Neutrophil (primary cell): ENCODE results near the gene GPA33.

Experiments
- H3K27ac ChIP-seq: fragments of 200-600 bp; sonication (generic); 2 replicates; pipeline ENCODE4 v1.5.1; 2016; ENCODE audit warnings: mild to moderate bottlenecking, moderate library complexity
- H3K27me3 ChIP-seq: fragments of 200-600 bp; sonication (generic); 2 replicates; pipeline ENCODE4 v1.6.0; 2016; ENCODE audit warnings: mild to moderate bottlenecking
- H3K36me3 ChIP-seq: fragments of 200-600 bp; sonication (generic); 2 replicates; pipeline ENCODE4 v1.5.1; 2017
- H3K4me1 ChIP-seq, 2 experiments: fragments of 200-600 bp in 1 of 2; sonication (generic) in 1 of 2; 1 replicate in 1 of 2; 2 replicates in 1 of 2; pipeline versions ENCODE4 v1.5.1 to v1.6.1; 2013 to 2016; ENCODE audit warnings: low read depth in 1 of 2, low read length in 1 of 2, mild to moderate bottlenecking in 1 of 2, moderate library complexity in 1 of 2; ENCODE audit not compliant: control insufficient read depth in 1 of 2, insufficient read depth in 1 of 2
- H3K4me3 ChIP-seq, 2 experiments: fragments of 200-600 bp in 1 of 2; sonication (generic) in 1 of 2; 1 replicate in 1 of 2; 2 replicates in 1 of 2; pipeline ENCODE4 v1.5.1; 2013 to 2016; ENCODE audit warnings: low read depth in 1 of 2, low read length in 1 of 2, mild to moderate bottlenecking in 1 of 2, moderate library complexity in 1 of 2
- H3K9me3 ChIP-seq: fragments of 200-600 bp; sonication (generic); 2 replicates; pipeline ENCODE4 v1.5.1; 2016
- TF ChIP-seq, protein P1 (sequence below): fragments of 200-600 bp; sonication (generic); IDR thresholded peaks from 2 replicates; pipeline ENCODE4 v1.5.1; 2016; ENCODE audit warnings: antibody characterized with exemption

The GPA33 gene, protein sequence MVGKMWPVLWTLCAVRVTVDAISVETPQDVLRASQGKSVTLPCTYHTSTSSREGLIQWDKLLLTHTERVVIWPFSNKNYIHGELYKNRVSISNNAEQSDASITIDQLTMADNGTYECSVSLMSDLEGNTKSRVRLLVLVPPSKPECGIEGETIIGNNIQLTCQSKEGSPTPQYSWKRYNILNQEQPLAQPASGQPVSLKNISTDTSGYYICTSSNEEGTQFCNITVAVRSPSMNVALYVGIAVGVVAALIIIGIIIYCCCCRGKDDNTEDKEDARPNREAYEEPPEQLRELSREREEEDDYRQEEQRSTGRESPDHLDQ

DNA sequence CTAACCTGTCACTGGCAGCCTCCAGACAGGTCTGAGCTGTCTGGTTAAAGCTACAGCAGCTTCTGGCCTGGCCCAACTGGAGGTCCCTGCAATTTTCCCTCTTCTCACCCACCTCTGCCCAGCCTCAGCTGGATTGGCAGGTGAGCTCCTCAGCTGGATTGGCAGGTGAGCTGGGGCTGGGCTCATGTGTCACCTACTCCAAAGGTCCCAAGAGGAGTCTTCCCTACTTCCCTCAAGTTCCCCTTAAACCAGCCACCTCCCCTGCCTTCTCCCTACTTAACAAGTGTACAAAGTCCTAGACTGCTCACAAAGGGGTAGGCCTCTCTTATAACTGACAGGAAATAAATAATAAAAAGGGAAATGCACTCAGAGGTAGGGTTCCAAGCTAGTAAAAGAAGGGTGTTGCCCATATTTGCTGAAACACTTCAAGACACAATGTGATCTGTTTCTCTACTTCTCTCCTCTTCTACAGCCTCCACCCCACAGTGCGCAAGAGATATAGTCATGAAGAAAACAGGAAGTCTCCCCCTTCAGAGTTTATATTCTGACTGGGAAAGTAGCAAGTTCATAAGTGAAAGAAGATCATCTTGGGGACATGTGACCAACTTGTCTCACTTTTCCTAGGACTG is at the start of gene GPA33:
Gene GPA33 (minus strand): TSS at position 64 of the 629 bp plus-strand sequence. CDS start 90 bp downstream, outside the sequence.
- Histone ChIP-seq H3K27me3 (no peaks in the 10 kb centered on the region), H3K27ac (no peak within 1 kb of the TSS), H3K9me3 (no peaks in the 10 kb centered on the region), H3K36me3 (no peaks in the 10 kb centered on the region), H3K4me3 (no peak within 1 kb of the TSS), H3K4me1 (no peaks in the 10 kb centered on the region)
- TF ChIP-seq, protein P1, sequence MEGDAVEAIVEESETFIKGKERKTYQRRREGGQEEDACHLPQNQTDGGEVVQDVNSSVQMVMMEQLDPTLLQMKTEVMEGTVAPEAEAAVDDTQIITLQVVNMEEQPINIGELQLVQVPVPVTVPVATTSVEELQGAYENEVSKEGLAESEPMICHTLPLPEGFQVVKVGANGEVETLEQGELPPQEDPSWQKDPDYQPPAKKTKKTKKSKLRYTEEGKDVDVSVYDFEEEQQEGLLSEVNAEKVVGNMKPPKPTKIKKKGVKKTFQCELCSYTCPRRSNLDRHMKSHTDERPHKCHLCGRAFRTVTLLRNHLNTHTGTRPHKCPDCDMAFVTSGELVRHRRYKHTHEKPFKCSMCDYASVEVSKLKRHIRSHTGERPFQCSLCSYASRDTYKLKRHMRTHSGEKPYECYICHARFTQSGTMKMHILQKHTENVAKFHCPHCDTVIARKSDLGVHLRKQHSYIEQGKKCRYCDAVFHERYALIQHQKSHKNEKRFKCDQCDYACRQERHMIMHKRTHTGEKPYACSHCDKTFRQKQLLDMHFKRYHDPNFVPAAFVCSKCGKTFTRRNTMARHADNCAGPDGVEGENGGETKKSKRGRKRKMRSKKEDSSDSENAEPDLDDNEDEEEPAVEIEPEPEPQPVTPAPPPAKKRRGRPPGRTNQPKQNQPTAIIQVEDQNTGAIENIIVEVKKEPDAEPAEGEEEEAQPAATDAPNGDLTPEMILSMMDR: no peak

DNA sequence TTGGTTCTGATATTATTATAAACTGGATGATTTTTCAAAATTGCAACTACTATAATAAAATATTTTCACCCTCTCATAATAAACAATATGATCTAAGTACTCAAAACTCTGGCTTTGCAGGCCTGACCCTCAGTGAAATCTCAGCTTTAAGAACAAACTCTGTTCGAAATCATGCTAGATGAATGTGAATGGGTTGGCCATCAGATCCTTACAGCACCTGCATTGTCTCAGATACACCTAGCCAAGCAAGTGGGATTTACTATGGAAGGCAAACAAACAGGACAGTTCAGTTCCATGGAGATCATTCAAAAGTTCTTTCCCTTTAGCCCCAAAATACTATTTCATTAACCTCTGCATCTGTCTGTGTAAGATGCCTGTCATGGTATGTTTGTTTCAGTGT is 48.5 kb upstream of the GPA33 start:
- no peak overlapping the region for H3K4me3 ChIP-seq
- H3K9me3 ChIP-seq: no peaks in the 10 kb centered on the region
- TF ChIP-seq, protein P1: no peak
- peaks cover 11% of the 10 kb centered on the region for H3K27me3 ChIP-seq
- H3K4me1 ChIP-seq: no peaks in the 10 kb centered on the region
- no peak overlapping the region for H3K27ac ChIP-seq
- H3K36me3 ChIP-seq: no peaks in the 10 kb centered on the region

- no peaks in the 10 kb centered on the region for H3K9me3 ChIP-seq
- no peak overlapping the region for H3K27ac ChIP-seq
- no peak overlapping the region for H3K4me3 ChIP-seq
- H3K27me3 ChIP-seq: peaks cover 11% of the 10 kb centered on the region
- H3K36me3 ChIP-seq: no peaks in the 10 kb centered on the region
- H3K4me1 ChIP-seq: no peaks in the 10 kb centered on the region
- TF ChIP-seq, protein P1: no peak
These were observed 47.8 kb upstream of the GPA33 start for GRCh38 chr1:167137793-167138510.

DNA sequence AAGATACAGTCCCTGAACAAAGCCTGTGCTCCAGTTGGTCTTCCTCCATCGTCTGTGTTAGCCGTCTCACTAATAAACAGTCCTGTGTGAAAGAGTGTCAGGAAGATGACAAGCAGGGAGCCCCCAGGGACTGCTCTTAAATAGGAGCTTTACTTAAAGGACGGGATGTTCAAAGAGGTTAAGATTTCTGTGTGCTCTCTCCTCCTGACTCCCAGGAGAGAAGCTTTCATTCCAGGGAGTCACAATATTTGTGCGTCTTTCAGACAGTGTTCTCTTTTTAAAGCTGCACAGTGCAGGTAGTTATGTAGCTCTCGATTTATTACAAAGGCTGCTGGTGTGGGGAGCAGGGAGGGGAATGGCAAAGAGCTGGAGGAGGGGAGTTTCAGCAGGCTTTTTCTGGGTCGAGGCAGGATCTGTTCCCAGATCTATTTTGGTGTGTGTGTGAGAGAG is 47.2 kb upstream of the GPA33 start:
- TF ChIP-seq, protein P1: no peak
- peaks cover 11% of the 10 kb centered on the region for H3K27me3 ChIP-seq
- H3K9me3 ChIP-seq: no peaks in the 10 kb centered on the region

GRCh38 chr1:167136806-167137205 is 46.6 kb upstream of the GPA33 start:
- TF ChIP-seq, protein P1: no peak
- Histone ChIP-seq H3K36me3 (no peaks in the 10 kb centered on the region), H3K4me3 (no peak overlapping the region), H3K9me3 (no peaks in the 10 kb centered on the region), H3K27ac (no peak overlapping the region), H3K27me3 (peaks cover 13% of the 10 kb centered on the region), H3K4me1 (no peaks in the 10 kb centered on the region)

More for the DNA sequence above, 47.2 kb upstream of the GPA33 start:
- Histone ChIP-seq H3K4me3 (no peak overlapping the region), H3K4me1 (no peaks in the 10 kb centered on the region), H3K27ac (no peak overlapping the region), H3K36me3 (no peaks in the 10 kb centered on the region)
